Stimulated activated CD8-positive, alpha-beta memory T cell treated with anti-CD3 and anti-CD28 coated beads, Interleukin-12 subunit alpha, Interleukin-12 subunit beta, amount 100 ng/mL, for 24 hours (primary cell): ENCODE measurements around the gene AK1.
"Not testable (repeated sequence)": the region's sequence is repeated elsewhere in the genome, so short reads cannot be mapped to it uniquely, and the experiment has no call there.

Source experiments
- DNase-seq: peaks from one replicate; pipeline ENCODE4 v3.0.0-alpha.2; 2020; ENCODE audit errors: extremely low read depth

Gene AK1

GRCh38 chr9:127847833-127848755, 29.4 kb downstream of the AK1 start:
- DNase-seq, result no peak

GRCh38 chr9:127847178-127847510, 30.3 kb downstream of the AK1 start:
- no peak for DNase-seq

GRCh38 chr9:127846443-127847177, 30.9 kb downstream of the AK1 start:
- no peak for DNase-seq

GRCh38 chr9:127845619-127846018, 31.9 kb downstream of the AK1 start:
- not testable (repeated sequence) for DNase-seq

- no peak for DNase-seq
Measured at GRCh38 chr9:127844821-127845359, 32.6 kb downstream of the AK1 start.

- no peak for DNase-seq
Measured at GRCh38 chr9:127841087-127841835, 36.2 kb downstream of the AK1 start.

- no peak for DNase-seq
Measured at GRCh38 chr9:127838375-127839078, 38.9 kb downstream of the AK1 start.

- no peak for DNase-seq
Measured at GRCh38 chr9:127837346-127837745, 40.1 kb downstream of the AK1 start.

- DNase-seq, result not testable (repeated sequence)
Measured at GRCh38 chr9:127836561-127836960, 40.9 kb downstream of the AK1 start.

- no peak for DNase-seq
Measured at GRCh38 chr9:127835991-127836516, 41.4 kb downstream of the AK1 start.

- DNase-seq, result no peak
Measured at GRCh38 chr9:127833555-127833954, 43.9 kb downstream of the AK1 start.

- no peak for DNase-seq
Measured at GRCh38 chr9:127832248-127832647, 45.2 kb downstream of the AK1 start.

GRCh38 chr9:127829205-127829906, 48.1 kb downstream of the AK1 start:
- DNase-seq, result no peak

- DNase-seq, result no peak
Measured at GRCh38 chr9:127828262-127829031, 49.0 kb downstream of the AK1 start.

- no peak for DNase-seq
Measured at GRCh38 chr9:127826253-127826913, 51.1 kb downstream of the AK1 start.

- no peak for DNase-seq
Measured at GRCh38 chr9:127825319-127826051, 52.0 kb downstream of the AK1 start.

GRCh38 chr9:127822108-127822507, 55.4 kb downstream of the AK1 start:
- DNase-seq, result no peak

GRCh38 chr9:127818574-127818973, 58.9 kb downstream of the AK1 start:
- DNase-seq, result no peak
